Hematopoietic multipotent progenitor cell treated with erythropoietin and hydrocortisone succinate and interleukin-3 and kit ligand, for 8 days (in vitro differentiated cells): ENCODE measurements around the gene CST6.

Experiments
- DNase-seq: peaks from one replicate; pipeline ENCODE4 v3.0.0-alpha.2; 2015

The CST6 gene

DNA sequence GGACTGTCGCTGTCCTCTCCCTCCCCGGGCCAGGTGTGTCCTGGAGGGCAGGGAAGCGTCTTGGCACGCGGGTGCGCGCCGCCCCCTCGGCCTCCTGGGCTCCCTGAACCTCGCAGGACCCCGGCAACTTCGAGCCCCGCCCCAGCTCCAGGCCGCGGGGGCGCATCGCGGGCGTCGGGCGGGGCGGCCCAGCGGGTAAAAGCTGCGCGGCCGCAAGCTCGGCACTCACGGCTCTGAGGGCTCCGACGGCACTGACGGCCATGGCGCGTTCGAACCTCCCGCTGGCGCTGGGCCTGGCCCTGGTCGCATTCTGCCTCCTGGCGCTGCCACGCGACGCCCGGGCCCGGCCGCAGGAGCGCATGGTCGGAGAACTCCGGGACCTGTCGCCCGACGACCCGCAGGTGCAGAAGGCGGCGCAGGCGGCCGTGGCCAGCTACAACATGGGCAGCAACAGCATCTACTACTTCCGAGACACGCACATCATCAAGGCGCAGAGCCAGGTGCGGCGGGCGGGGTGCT, at the start of gene CST6:
Gene CST6, plus strand, starts transcription at position 224 of the 519 bp plus-strand sequence. Its CDS starts 37 bp downstream, at position 261.
- DNase-seq, result no peak

DNA sequence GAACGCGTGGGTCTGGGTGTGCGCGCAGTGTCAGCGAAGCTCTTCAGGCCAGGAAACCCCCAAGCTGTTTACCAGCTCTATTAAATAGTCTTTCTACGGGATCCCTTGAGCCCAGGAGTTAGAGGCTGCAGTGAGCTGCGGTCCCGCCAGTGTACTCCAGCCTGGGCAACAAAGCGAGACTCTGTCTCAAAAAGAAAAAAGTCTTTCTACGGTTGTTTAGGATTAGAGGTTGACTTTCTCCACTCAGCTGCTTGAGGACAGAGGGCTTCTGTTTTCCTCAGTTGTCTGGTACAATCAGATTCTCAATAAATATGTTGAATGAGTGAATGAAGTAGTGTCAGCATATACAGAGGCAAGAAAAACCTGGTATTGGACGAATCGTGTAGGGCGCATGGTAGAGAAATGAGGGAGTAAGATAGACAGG, 49.7 kb upstream of the CST6 start:
- DNase-seq, result no peak

- DNase-seq, result no peak
Observed at GRCh38 chr11:65964906-65965305, 46.9 kb upstream of the CST6 start.

DNA sequence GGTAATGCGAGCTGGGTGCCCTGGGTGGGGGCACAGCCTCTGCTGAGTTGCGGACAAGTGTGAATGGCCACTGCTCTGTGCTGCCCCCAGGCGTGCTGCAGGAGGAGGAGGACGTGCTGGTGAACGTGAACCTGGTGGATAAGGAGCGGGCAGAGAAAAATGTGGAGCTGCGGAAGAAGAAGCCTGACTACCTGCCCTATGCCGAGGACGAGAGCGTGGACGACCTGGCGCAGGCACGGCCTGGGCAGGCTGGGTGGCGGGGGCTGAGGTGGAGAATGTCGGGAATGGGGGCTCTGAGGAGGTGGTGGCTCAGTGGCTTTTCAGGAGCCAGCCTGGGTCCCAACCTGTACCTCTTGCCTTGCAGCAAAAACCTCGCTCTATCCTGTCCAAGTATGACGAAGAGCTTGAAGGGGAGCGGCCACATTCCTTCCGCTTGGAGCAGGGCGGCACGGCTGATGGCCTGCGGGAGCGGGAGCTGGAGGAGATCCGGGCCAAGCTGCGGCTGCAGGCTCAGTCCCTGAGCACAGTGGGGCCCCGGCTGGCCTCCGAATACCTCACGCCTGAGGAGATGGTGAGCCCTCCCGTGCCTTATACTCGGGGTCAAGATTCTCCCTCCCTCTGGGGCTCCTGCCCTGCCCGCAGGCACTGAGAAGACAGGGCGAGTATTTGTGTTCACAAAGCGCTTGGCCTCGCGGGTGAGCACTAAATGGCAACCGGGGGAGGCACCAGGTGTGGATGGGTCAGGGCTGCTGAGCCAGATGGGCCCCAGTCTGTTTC, 45.6 kb upstream of the CST6 start:
- no peak for DNase-seq

GRCh38 chr11:65967329-65967934, 44.4 kb upstream of the CST6 start:
- no peak for DNase-seq

GRCh38 chr11:65968600-65969482, 43.0 kb upstream of the CST6 start:
- DNase-seq, result no peak

GRCh38 chr11:65972116-65972515, 39.7 kb upstream of the CST6 start:
- DNase-seq, result no peak

- DNase-seq, result no peak
Observed at GRCh38 chr11:65973439-65974110, 38.2 kb upstream of the CST6 start.

DNA sequence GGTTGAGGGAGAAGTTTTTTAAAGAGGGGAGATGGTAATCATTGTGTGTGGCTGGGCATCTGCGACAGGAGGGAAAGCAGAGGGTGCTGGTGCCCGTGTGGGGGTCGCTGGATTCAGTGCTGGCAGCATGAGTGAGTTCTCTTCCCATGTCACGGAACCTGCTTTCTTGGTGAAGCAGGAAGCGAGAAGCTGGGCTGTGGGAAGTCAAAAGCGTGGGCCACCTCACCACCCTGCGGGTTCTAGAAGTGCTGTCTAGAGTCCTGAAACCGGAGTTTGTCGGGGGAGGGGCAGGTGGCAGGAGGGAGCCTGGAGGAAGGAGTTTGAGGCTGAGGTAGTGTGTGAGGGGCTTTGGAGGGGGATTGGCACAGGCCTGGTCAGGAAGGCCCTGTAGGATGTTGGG, 36.0 kb upstream of the CST6 start:
- no peak for DNase-seq

GRCh38 chr11:65976216-65977176, 35.3 kb upstream of the CST6 start:
- DNase-seq, result no peak

GRCh38 chr11:65977621-65978390, 34.0 kb upstream of the CST6 start:
- DNase-seq, result no peak

GRCh38 chr11:65978391-65979238, 33.2 kb upstream of the CST6 start:
- DNase-seq, result no peak

DNA sequence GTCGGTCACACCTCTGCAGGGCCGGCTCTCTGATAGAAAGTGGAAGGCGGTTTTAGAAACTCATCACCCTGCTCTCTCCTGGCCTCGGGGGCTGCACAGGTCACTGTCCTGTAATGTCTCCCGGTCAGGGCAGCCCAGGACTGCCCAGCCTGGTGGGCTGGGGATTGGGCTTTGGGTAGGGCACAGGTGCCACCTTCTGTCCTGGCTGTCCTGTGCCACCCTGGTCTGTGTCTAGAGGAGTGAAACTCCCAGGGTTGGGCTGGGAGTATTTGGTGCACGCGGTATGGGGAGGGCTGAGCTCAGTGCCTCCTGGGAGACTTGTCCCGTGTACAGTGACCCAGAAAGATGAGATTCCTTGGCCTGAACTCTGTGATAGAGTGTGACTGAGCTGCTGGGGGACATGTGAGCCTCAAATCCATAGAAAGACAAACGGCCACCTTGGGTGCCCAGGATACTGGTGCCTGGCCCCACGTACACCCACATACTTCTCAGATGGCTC, 32.5 kb upstream of the CST6 start:
- no peak for DNase-seq

GRCh38 chr11:65981101-65981740, 30.6 kb upstream of the CST6 start:
- DNase-seq, result no peak

- no peak for DNase-seq
Observed at GRCh38 chr11:65981972-65982823, 29.6 kb upstream of the CST6 start.

DNA sequence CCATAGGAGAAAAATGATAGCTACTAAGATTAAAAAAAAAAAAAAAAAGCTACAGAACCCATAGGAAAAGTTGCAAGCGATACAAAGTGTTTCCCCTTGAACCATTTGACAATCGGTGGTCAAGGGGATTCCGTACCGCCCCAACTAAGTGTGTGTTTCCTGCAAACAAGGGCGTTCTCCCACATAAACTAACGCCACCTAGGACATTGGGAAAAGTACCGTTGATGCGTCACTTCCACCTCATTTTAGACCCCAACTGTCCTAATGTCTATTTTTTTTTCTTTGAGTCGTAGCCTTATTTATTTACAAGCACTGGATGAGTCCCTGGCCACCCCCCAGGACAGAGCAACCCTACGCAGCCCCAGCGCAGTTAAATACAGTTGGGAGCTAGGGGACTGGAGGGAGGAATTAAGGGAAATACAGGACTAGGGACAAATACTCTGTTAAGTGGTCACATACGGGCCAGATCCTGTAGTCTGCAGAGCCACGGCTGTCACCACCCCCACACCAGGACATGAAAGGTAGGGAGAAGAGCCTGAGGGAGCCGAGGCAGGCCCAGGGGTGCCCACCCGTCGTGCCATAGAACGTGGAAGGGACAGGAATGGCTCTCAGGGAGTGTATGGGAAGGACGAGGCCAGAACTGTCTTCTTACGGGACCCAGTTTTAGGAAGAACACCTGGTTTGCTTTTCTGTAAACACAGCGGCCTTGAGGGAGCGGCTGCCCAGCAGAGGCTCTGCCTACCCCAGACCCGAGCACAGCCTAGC, 28.8 kb upstream of the CST6 start:
- DNase-seq, result no peak

DNA sequence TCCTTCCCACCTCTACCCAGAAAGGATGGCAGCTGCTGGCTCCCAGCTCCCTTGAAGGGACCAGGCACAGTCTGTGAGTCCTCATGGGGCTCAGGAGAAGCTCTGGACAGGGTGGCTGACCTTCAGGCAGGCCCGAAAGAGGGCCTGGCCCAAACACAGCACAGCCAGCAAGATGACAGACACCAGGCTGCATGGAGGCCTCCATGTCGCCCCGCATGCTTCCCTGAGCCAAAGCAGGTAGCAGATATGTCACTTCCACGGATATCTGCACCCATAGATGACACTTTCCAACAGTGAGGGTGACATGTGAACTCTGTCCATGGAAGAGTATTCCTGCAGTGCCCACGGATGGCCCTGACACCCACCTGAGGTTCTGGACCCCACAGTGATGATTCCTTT, 28.2 kb upstream of the CST6 start:
- DNase-seq, result no peak
